ENCODE results near the gene PKD1L1.

GRCh38 chr7:47759056-47759706 lies 189.1 kb downstream of the PKD1L1 start:
- TF ChIP-seq EZH2 (IDR thresholded peaks at IDR 0.05; ENCODE audit: borderline replicate concordance, insufficient read depth, low read length, poor library complexity, severe bottlenecking): no peak
- no peak for TF ChIP-seq CTCF (IDR thresholded peaks at IDR 0.05; ENCODE audit: poor library complexity, severe bottlenecking)
- no peak for TF ChIP-seq RAD21 (conservative IDR thresholded peaks at IDR 0.05)
- TF ChIP-seq REST (IDR thresholded peaks at IDR 0.05; ENCODE audit: borderline replicate concordance): no peak
- TF ChIP-seq EP300 (conservative IDR thresholded peaks at IDR 0.05; ENCODE audit: poor library complexity, severe bottlenecking): no peak
- TF ChIP-seq MXI1 (conservative IDR thresholded peaks at IDR 0.05; ENCODE audit: poor library complexity, severe bottlenecking): no peak
- no peak for TF ChIP-seq TAF1 (IDR thresholded peaks at IDR 0.05; ENCODE audit: low read depth)

Data from neural cell (in vitro differentiated cells).